GM12878 (cell line): ENCODE measurements around the gene TMEM131L. TPM values are rescaled to one million over a fixed set of nuclear protein-coding genes. Genes with fewer than 3 reads are reported as not detected.

Experiments
- ATAC-seq: fragments of 200-7000 bp; cut with Tn5 transposase; 3 replicates; pipeline ENCODE4 v1.9.1; 2020; ENCODE audit warnings: mild to moderate bottlenecking, moderate library complexity
- BruUV-seq: library from RNA; stranded (reverse); fragments of 400-500 nt; replicated peaks from 2 replicates; lab custom pipeline; 2021; lab: Mats Ljungman, UMichigan
- CTCF ChIA-PET: fragments of 300-600 bp; sonication (Branson Sonifier 250); formaldehyde crosslinking; extraction: SDS; loops from one replicate; lab custom pipeline; 2021; ENCODE audit warnings: inconsistent platforms; lab: Yijun Ruan, JAX
- POLR2A ChIA-PET: fragments of 350-600 bp; formaldehyde crosslinking; extraction: SDS; loops from one replicate; lab custom pipeline; 2021; ENCODE audit warnings: inconsistent platforms; lab: Charles Lee
- RAD21 ChIA-PET: fragments of 300-600 bp; sonication (Branson Sonifier 250); formaldehyde crosslinking; loops from one replicate; lab custom pipeline; 2023; ENCODE audit warnings: antibody characterized with exemption; ENCODE audit not compliant: unreplicated experiment; lab: Charles Lee
- SMC1A ChIA-PET: fragments of 300-600 bp; sonication (Branson Sonifier 250); formaldehyde crosslinking; loops from one replicate; lab custom pipeline; 2023; ENCODE audit not compliant: unreplicated experiment, uncharacterized antibody; lab: Charles Lee
- DNase-seq: peaks from one replicate; pipeline ENCODE4 v3.0.0-alpha.2; 2011; ENCODE audit warnings: low read depth, low spot score
- FAIRE-seq: peaks from 3 replicates; lab custom pipeline; 2011; peaks lifted over from hg19 to GRCh38; lab: Jason Lieb, UNC
- H2AFZ ChIP-seq: 2 replicates; pipeline ENCODE4 v1.6.0; 2011; ENCODE audit warnings: low read depth, low read length, control low read depth; ENCODE audit not compliant: control insufficient read depth
- H3K27ac ChIP-seq: 2 replicates; pipeline ENCODE4 v1.5.1; 2011; ENCODE audit warnings: control low read depth; ENCODE audit not compliant: control insufficient read depth, insufficient read depth
- H3K27me3 ChIP-seq, 2 experiments: replicated peaks in 1 of 2; 2 replicates each; pipeline versions ENCODE4 v1.6.0 to v1.6.1; 2011; ENCODE audit warnings: low read length in 1 of 2; ENCODE audit not compliant: control insufficient read depth in 2 of 2, insufficient read depth in 2 of 2
- H3K36me3 ChIP-seq, 2 experiments: 2 replicates each; pipeline ENCODE4 v1.5.1; 2011; ENCODE audit warnings: low read length in 1 of 2; ENCODE audit not compliant: control insufficient read depth in 2 of 2, insufficient read depth in 2 of 2
- H3K4me1 ChIP-seq: 2 replicates; pipeline ENCODE4 v1.6.1; 2011; ENCODE audit warnings: mild to moderate bottlenecking, low read length, moderate library complexity, mixed read lengths; ENCODE audit not compliant: control insufficient read depth, insufficient read depth
- H3K4me2 ChIP-seq: 2 replicates; pipeline ENCODE4 v1.6.0; 2011; ENCODE audit warnings: control low read depth; ENCODE audit not compliant: control insufficient read depth, insufficient read depth
- H3K4me3 ChIP-seq: fragments of 200-600 bp; sonication (generic); 2 replicates; pipeline ENCODE4 v1.5.1; 2016
- H3K79me2 ChIP-seq: 2 replicates; pipeline ENCODE4 v1.6.0; 2011; ENCODE audit warnings: low read length; ENCODE audit not compliant: control insufficient read depth, insufficient read depth
- H3K9ac ChIP-seq: 2 replicates; pipeline ENCODE4 v1.8.0; 2011; ENCODE audit warnings: low read length, control low read depth, mixed read lengths; ENCODE audit not compliant: control insufficient read depth, insufficient read depth
- H3K9me3 ChIP-seq: replicated peaks from 3 replicates; pipeline ENCODE4 v1.5.1; 2011; ENCODE audit warnings: mild to moderate bottlenecking, low read length; ENCODE audit not compliant: control insufficient read depth, insufficient read depth
- H4K20me1 ChIP-seq: 2 replicates; pipeline ENCODE4 v1.6.0; 2011; ENCODE audit not compliant: control insufficient read depth, insufficient read depth
- BCL11A ChIP-seq: IDR thresholded peaks from 2 replicates; pipeline ENCODE4 v1.6.1; 2011; ENCODE audit warnings: low read depth, low read length
- CHD2 ChIP-seq: IDR thresholded peaks from 2 replicates; pipeline ENCODE4 v1.6.1; 2011; ENCODE audit warnings: low read depth, low read length, improper control_type of control experiment, borderline replicate concordance
- DPF2 ChIP-seq: fragments of 450-650 bp; IDR thresholded peaks from 2 replicates; pipeline ENCODE4 v1.6.1; 2017; ENCODE audit warnings: mild to moderate bottlenecking
- EZH2 ChIP-seq: IDR thresholded peaks from 2 replicates; pipeline ENCODE4 v1.6.1; 2012; ENCODE audit warnings: low read depth, mild to moderate bottlenecking, control low read depth, inconsistent platforms, low read length, borderline replicate concordance; ENCODE audit not compliant: control insufficient read depth
- GABPA ChIP-seq: IDR thresholded peaks from 2 replicates; pipeline ENCODE4 v1.6.1; 2014; ENCODE audit warnings: antibody characterized with exemption, low read depth, mild to moderate bottlenecking, inconsistent platforms
- IKZF1 ChIP-seq: fragments of 450-650 bp; conservative IDR thresholded peaks from 2 replicates; pipeline ENCODE4 v1.6.1; 2017; ENCODE audit warnings: antibody characterized with exemption, mild to moderate bottlenecking
- MEF2B ChIP-seq: fragments of 450-650 bp; IDR thresholded peaks from 2 replicates; pipeline ENCODE4 v1.6.1; 2018; ENCODE audit warnings: mild to moderate bottlenecking, moderate library complexity; ENCODE audit not compliant: partially characterized antibody, poor library complexity, severe bottlenecking
- NFXL1 ChIP-seq: fragments of 450-650 bp; IDR thresholded peaks from 2 replicates; pipeline ENCODE4 v1.6.1; 2017; ENCODE audit warnings: antibody characterized with exemption, mild to moderate bottlenecking, borderline replicate concordance
- SIN3A ChIP-seq: IDR thresholded peaks from 2 replicates; pipeline ENCODE4 v1.6.1; 2012; ENCODE audit warnings: low read depth, low read length, improper control_type of control experiment
- SUZ12 ChIP-seq: fragments of 200-600 bp; sonication (generic); IDR thresholded peaks from one replicate; pipeline ENCODE4 v1.6.1; 2018; ENCODE audit warnings: antibody characterized with exemption, mild to moderate bottlenecking; ENCODE audit not compliant: unreplicated experiment
- YY1 ChIP-seq: IDR thresholded peaks from 2 replicates; pipeline ENCODE4 v1.6.1; 2011; ENCODE audit warnings: low read depth, mild to moderate bottlenecking, low read length
- WGBS: methylation state at CpG from one replicate; pipeline ENCODE4 v1.1.6; 2016; ENCODE audit warnings: low lambda C conversion rate; ENCODE audit not compliant: insufficient replicate concordance, insufficient coverage; ENCODE audit errors: missing lambda C conversion rate; 5-methylcytosine and 5-hydroxymethylcytosine counted together
- in situ Hi-C: fragments of 300-500 bp; cut with MboI; formaldehyde crosslinking; loops from 9 replicates; pipeline ENCODE4 v1.14.3; 2018; ENCODE audit warnings: mixed read lengths
- intact Hi-C: fragments of 100-400 bp; cut with micrococcal nuclease; formaldehyde crosslinking; loops from one replicate; pipeline ENCODE4 v1.14.2; 2022; ENCODE audit not compliant: unreplicated experiment
- polyA plus RNA-seq, 11 experiments: library from polyadenylated mRNA; depleted of rRNA in 4 of 11; unstranded in 6 of 11; stranded (reverse) in 5 of 11; fragments of >200 nt; fragmentation: Nextera tagmentation in 4 of 11; fragmentation: Illumina TruSeq in 1 of 11; extraction: Ambion mirVana in 4 of 11; extraction: Trizol in 1 of 11; gene quantifications; 1 replicate in 1 of 11; 2 replicates in 10 of 11; pipeline versions ENCODE4 v1.2.1 to v1.2.3, GENCODE V29; 2011 to 2016; ENCODE audit warnings: inconsistent platforms in 2 of 11, missing spikeins in 2 of 11, low read depth in 1 of 11
- total RNA-seq, 4 experiments: library from RNA; depleted of rRNA in 3 of 4; stranded (reverse); fragments of >200 nt in 3 of 4; fragmentation: Illumina TruSeq in 1 of 4; extraction: Trizol in 1 of 4; gene quantifications; 2 replicates each; pipeline versions ENCODE4 v1.2.1 to v1.2.3, GENCODE V29; 2013 to 2021
- TF ChIP-seq, protein P1 (sequence below): fragments of 450-650 bp; IDR thresholded peaks from 2 replicates; pipeline ENCODE4 v1.6.1; 2018; ENCODE audit warnings: borderline replicate concordance, mild to moderate bottlenecking; ENCODE audit not compliant: partially characterized antibody

TMEM131L gene
- total and polyA plus RNA-seq, 10 of the 15 experiments (the other 5 are each of a cell fraction or from before 2014, with no cell fraction given): 8.5 to 101 (median 74.4) TPM

- H3K4me3 ChIP-seq: no peak overlapping the region
- no peak for FAIRE-seq
- H3K36me3 ChIP-seq: peaks cover 13 to 20% of the 10 kb centered on the region in 2 experiments
- no peak overlapping the region for H3K27ac ChIP-seq
- ChIA-PET POLR2A (no interaction called here), CTCF (no interaction called here), SMC1A (no interaction called here), RAD21 (no interaction called here)
- intact Hi-C loops (no loop called here), in situ Hi-C loops (no loop called here)
- no TSS peak for BruUV-seq
- peaks cover 97% of the 10 kb centered on the region for H3K79me2 ChIP-seq
- H3K27me3 ChIP-seq: no peaks in the 10 kb centered on the region
- no peak overlapping the region for H3K4me2 ChIP-seq
- ATAC-seq: no peak
- peak; percentile 48; the same call in 1 of the 2 replicates for TF ChIP-seq YY1
- no peak for TF ChIP-seq SIN3A
- no peak for DNase-seq
- H3K9ac ChIP-seq: no peak overlapping the region
- no peaks in the 10 kb centered on the region for H3K9me3 ChIP-seq
- H4K20me1 ChIP-seq: peaks cover 12% of the 10 kb centered on the region
- H2AFZ ChIP-seq: no peak overlapping the region
- H3K4me1 ChIP-seq: peaks cover 24% of the 10 kb centered on the region
- 81% methylated on average over 6 of the region's 6 CpGs for WGBS
Observed at GRCh38 chr4:153537493-153537960, 71.4 kb downstream of the TMEM131L start.

DNA sequence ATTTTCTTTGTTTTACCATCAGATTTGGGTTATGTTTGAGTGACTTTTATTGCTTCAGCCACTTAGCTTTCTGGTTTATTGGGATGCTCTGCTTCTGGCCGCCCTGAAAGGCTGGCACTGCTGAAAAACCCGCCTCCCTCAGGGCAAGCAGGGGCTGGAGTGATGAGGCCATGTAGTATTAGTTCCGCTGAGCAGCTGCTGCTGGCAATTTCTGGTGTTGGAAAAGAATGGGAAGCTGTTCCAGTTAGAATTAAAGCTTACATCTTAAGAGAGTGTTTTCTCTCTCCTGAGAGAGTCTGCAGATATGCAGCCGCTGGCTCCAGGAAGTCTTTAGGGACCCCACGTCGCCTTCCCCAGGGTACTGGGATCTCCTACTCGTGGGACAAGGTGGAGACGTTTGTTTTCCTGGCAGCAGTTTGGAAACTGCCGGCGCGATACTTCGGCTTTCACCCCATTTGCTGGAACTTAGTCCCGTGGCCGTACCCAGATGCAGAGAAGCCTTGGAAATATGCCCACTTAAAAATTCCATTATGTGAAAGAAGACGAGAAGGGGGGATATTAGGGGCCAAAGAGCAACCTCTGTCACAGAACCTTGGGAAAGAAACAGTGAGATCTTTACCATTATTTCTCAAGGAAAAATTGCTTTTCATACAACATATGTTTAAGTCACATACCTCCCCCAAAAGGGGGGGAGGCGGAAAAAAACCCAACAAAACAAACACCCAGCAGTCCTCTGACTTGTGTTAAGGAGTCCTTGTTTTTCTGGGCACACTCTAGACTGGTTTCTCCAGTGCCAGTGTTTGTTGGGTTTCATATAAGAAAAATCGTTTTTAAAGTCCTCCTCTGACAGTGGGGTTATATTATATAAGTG is 72.6 kb downstream of the TMEM131L start:
- H3K27me3 ChIP-seq: no peaks in the 10 kb centered on the region
- H4K20me1 ChIP-seq: peaks cover 17% of the 10 kb centered on the region
- DNase-seq: no peak
- SMC1A ChIA-PET: interaction anchor here (0.6 to 6.8 kb wide), 3 partner anchors 8 to 431 kb away, joined by 3 to 48 read pairs (median 5); no protein-coding TSS in a partner anchor
- RAD21 ChIA-PET: interaction anchor here (0.7 to 1.0 kb wide), 2 partner anchors 20 to 40 kb away, joined by 3 read pairs; no protein-coding TSS in a partner anchor
- in situ Hi-C loops (no loop called here), intact Hi-C loops (no loop called here)
- WGBS: 81% methylated on average over 17 of the region's 17 CpGs
- H3K4me2 ChIP-seq: no peak overlapping the region
- no peak overlapping the region for H3K4me3 ChIP-seq
- H3K9ac ChIP-seq: no peak overlapping the region
- no peak for FAIRE-seq
- H3K79me2 ChIP-seq: peaks cover 97% of the 10 kb centered on the region
- POLR2A ChIA-PET: no interaction called here
- no peaks in the 10 kb centered on the region for H3K9me3 ChIP-seq
- peaks cover 15 to 23% of the 10 kb centered on the region in 2 experiments for H3K36me3 ChIP-seq
- peaks cover 21% of the 10 kb centered on the region for H3K4me1 ChIP-seq
- ATAC-seq: no peak
- no peak overlapping the region for H2AFZ ChIP-seq
- H3K27ac ChIP-seq: no peak overlapping the region
- CTCF ChIA-PET: interaction anchor here (1.0 kb wide), 1 partner anchor 35 kb away, joined by 3 read pairs; no protein-coding TSS in a partner anchor
- BruUV-seq: no TSS peak
- no peak for TF ChIP-seq GABPA
- no peak for TF ChIP-seq IKZF1
- no peak for TF ChIP-seq NFXL1
- TF ChIP-seq EZH2: no peak
- TF ChIP-seq MEF2B: no peak
- no peak for TF ChIP-seq SUZ12
- no peak for TF ChIP-seq SIN3A
- TF ChIP-seq BCL11A: no peak
- TF ChIP-seq CHD2: no peak
- TF ChIP-seq DPF2: no peak
- TF ChIP-seq, protein P1, sequence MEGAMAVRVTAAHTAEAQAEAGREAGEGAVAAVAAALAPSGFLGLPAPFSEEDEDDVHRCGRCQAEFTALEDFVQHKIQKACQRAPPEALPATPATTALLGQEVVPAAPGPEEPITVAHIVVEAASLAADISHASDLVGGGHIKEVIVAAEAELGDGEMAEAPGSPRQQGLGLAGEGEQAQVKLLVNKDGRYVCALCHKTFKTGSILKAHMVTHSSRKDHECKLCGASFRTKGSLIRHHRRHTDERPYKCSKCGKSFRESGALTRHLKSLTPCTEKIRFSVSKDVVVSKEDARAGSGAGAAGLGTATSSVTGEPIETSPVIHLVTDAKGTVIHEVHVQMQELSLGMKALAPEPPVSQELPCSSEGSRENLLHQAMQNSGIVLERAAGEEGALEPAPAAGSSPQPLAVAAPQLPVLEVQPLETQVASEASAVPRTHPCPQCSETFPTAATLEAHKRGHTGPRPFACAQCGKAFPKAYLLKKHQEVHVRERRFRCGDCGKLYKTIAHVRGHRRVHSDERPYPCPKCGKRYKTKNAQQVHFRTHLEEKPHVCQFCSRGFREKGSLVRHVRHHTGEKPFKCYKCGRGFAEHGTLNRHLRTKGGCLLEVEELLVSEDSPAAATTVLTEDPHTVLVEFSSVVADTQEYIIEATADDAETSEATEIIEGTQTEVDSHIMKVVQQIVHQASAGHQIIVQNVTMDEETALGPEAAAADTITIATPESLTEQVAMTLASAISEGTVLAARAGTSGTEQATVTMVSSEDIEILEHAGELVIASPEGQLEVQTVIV: no peak
